ENCODE results near the gene CRTAP. TPM values are rescaled to one million over a fixed set of nuclear protein-coding genes. Genes with fewer than 3 reads are reported as not detected.
A peak's percentile ranks its signal among the peaks of the same experiment; 100 is the strongest.
"Not testable (repeated sequence)": the region's sequence is repeated elsewhere in the genome, so short reads cannot be mapped to it uniquely, and the experiment has no call there.

CRTAP gene
- total RNA-seq, 6 donors from 2014 or later, result 75.4 to 235 (median 119) TPM

DNA sequence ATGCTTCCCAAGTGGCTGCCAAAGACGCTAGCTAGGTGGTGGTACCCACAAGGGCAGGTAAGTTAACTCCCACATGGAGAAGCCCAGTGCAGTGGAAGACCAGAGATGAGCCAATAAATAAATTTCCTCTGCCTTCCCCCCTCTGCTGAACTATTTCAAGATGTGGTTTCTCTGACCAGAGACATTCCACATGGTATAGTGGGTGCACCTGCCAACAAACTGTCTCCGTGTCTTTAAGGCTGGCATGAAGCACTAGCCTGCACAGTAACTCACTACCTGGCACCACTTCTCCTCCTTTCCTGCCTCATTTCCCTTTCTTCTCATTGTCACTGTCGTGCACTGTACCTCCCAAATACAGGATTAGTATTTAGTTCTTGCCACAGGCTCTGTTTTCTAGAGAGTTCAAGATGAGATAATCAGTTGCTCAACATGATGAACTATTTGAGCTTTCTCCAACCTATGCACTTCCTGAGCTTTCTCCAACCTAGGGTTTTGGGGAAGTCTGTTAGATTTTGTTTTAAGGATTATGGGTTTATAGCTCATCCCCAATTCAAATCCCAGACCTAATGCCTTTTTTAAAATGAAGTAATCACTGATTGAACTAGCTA lies 8.4 kb upstream of the CRTAP start:
- Histone ChIP-seq H3K36me3 (no peaks in the 10 kb centered on the region), H3K4me3 (no peak overlapping the region), H3K27ac (no peak overlapping the region), H3K9me3 (no peaks in the 10 kb centered on the region), H3K4me1 (no peaks in the 10 kb centered on the region), H3K27me3 (no peaks in the 10 kb centered on the region)
- ATAC-seq (ENCODE audit: low FRiP score in 2 of 2), result no peak
- no peak for DNase-seq
- 52 to 53% methylated on average over 2 to 3 of the region's 3 CpGs for WGBS, 2 donors
- TF ChIP-seq POLR2A (IDR thresholded peaks at IDR 0.05) (no peak), EP300 (IDR thresholded peaks at IDR 0.05) (no peak), POLR2AphosphoS5 (IDR thresholded peaks at IDR 0.05) (no peak)
- TF ChIP-seq, protein P1, sequence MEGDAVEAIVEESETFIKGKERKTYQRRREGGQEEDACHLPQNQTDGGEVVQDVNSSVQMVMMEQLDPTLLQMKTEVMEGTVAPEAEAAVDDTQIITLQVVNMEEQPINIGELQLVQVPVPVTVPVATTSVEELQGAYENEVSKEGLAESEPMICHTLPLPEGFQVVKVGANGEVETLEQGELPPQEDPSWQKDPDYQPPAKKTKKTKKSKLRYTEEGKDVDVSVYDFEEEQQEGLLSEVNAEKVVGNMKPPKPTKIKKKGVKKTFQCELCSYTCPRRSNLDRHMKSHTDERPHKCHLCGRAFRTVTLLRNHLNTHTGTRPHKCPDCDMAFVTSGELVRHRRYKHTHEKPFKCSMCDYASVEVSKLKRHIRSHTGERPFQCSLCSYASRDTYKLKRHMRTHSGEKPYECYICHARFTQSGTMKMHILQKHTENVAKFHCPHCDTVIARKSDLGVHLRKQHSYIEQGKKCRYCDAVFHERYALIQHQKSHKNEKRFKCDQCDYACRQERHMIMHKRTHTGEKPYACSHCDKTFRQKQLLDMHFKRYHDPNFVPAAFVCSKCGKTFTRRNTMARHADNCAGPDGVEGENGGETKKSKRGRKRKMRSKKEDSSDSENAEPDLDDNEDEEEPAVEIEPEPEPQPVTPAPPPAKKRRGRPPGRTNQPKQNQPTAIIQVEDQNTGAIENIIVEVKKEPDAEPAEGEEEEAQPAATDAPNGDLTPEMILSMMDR (IDR thresholded peaks at IDR 0.05), result no peak

DNA sequence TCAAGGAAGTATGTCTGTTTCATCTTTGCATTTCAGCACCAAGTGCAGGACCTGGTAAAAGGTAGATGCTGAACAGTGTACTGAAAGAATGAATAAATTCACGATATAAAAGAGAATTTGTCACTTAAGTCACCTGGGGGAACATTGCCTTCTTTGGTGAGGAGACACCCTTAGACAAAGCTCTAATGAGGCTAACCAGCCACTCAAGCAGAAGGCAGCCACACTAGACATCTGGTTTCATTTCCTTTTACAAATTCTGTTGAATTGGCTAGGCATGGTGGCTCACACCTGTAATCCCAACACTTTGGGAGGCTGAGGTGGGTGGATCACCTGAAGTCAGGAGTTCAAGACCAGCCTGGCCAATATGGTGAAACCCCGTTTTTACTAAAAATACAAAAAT lies 7.0 kb upstream of the CRTAP start:
- ATAC-seq (ENCODE audit: low FRiP score in 2 of 2); H3K4me1 ChIP-seq; H3K36me3 ChIP-seq; H3K9me3 ChIP-seq; H3K4me3 ChIP-seq; DNase-seq; H3K27me3 ChIP-seq; H3K27ac ChIP-seq: not testable (repeated sequence)
- 93 to 96% methylated on average over 2 of the region's 2 CpGs for WGBS, 2 donors

DNA sequence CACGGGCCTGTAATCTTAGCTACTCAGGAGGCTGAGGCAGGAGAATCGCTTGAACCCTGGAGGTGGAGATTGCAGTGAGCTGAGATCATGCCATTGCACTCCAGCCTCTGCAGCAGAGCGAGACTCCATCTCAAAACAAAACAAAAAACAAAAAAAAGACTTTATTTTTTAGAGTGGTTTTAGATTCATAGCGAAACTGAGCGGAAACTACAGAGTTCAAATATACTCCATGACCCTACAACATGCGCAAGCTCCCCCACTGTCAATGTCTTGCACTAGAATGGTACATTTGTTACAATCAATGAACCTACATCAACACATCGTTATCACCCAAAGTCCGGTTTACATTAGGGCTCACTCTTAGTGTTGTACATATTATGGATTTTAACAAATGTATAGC lies 2.2 kb upstream of the CRTAP start:
- Histone ChIP-seq H3K4me3 (no peak overlapping the region), H3K27ac (no peak overlapping the region), H3K27me3 (no peaks in the 10 kb centered on the region), H3K36me3 (no peaks in the 10 kb centered on the region), H3K9me3 (no peaks in the 10 kb centered on the region), H3K4me1 (peaks cover 8 to 26% (median 20%) of the 10 kb centered on the region in 4 donors)
- TF ChIP-seq POLR2A (IDR thresholded peaks at IDR 0.05) (no peak), POLR2AphosphoS5 (IDR thresholded peaks at IDR 0.05) (no peak), EP300 (IDR thresholded peaks at IDR 0.05) (no peak)
- TF ChIP-seq, protein P1 (IDR thresholded peaks at IDR 0.05), result no peak
- no peak for ATAC-seq (ENCODE audit: low FRiP score in 2 of 2)
- DNase-seq, result no peak
- 85 to 91% methylated on average over 8 of the region's 8 CpGs for WGBS, 2 donors

DNA sequence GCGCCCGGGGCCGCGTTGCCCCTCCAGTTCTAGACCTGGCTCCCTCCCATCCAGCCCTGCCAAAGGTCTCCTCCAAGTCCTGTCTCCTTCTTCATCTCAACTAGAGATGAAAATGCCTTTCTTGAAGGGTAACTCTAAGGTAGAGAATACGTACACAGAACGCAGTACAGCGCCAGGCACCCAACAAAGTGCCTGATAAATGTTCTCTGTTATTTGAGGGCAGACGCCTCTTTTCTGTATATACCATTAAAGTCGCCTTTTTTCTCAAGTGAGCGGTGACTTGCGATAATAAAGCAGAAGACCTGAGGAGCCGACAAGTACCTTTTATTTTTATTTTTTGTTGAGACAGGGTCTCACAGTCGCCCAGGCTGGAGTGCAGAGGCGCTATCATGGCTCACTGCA lies 809 bp downstream of the CRTAP start:
- H3K27ac ChIP-seq, result peak overlapping the region; percentile 93 to 98 (median 94)
- H3K36me3 ChIP-seq, result peaks cover 0 to 5% (median 0%) of the 10 kb centered on the region in 4 donors
- DNase-seq (no peak), ATAC-seq (ENCODE audit: low FRiP score in 2 of 2) (no peak)
- TF ChIP-seq POLR2AphosphoS5 (IDR thresholded peaks at IDR 0.05) (no peak), EP300 (IDR thresholded peaks at IDR 0.05) (no peak), POLR2A (IDR thresholded peaks at IDR 0.05) (no peak)
- TF ChIP-seq, protein P1 (IDR thresholded peaks at IDR 0.05), result no peak
- H3K9me3 ChIP-seq, result no peaks in the 10 kb centered on the region
- 51 to 62% methylated on average over 10 to 14 of the region's 14 CpGs for WGBS, 2 donors
- H3K4me3 ChIP-seq, result peak overlapping the region; percentile 67 to 84 (median 77)
- peaks cover 8 to 31% (median 20%) of the 10 kb centered on the region in 4 donors for H3K4me1 ChIP-seq
- H3K27me3 ChIP-seq, result no peaks in the 10 kb centered on the region

DNA sequence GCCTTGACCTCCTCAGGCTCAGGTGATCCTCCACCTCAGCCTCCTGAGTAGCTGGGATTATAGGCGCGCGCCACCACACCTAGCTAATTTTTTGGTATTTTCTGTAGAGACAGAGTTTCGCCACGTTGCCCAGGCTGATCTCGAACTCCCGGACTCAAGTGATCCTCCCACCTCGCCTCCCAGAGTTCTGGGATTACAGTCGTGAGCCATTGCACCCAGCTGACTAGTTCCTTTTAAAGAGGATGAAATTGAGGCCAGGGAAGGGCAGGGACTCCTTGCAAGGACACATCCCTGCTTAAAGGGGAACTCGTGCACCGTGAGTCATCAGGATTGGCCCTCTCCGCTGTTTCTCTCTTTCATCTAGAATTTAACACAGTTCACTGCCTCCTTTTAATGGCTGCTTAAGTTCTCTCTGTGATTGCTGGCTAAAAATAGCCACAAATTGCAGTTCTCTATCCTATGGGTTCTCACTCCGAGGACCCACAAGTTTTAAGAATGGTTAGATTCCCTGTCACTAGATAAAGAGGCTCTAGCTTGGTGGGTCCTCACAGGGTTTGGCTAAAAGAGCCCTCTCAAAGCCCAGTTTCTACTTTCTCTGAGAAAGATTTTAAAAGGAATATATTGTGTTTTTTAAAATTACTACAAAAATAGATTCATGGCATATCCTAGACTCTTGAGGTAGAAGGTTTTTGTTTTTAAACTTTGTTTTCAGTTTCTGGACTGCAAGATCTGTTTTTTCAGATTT lies 1.4 kb downstream of the CRTAP start:
- Histone ChIP-seq H3K27me3 (no peaks in the 10 kb centered on the region), H3K27ac (peak overlapping the region; percentile 93 to 98 (median 94)), H3K9me3 (no peaks in the 10 kb centered on the region), H3K4me3 (peak overlapping the region in 3 of 4 donors; percentile 74 to 84 (median 80)), H3K36me3 (peaks cover 0 to 5% (median 0%) of the 10 kb centered on the region in 4 donors), H3K4me1 (peaks cover 8 to 31% (median 20%) of the 10 kb centered on the region in 4 donors)
- ATAC-seq (ENCODE audit: low FRiP score in 2 of 2) (peak; percentile 79 to 89), DNase-seq (peak in 1 of 2 donors; percentile 93)
- TF ChIP-seq EP300 (IDR thresholded peaks at IDR 0.05), result no peak
- TF ChIP-seq, protein P1 (IDR thresholded peaks at IDR 0.05), result no peak
- peak in 1 of 4 donors; percentile 11 for TF ChIP-seq POLR2A (IDR thresholded peaks at IDR 0.05)
- peak; percentile 18 to 63 for TF ChIP-seq POLR2AphosphoS5 (IDR thresholded peaks at IDR 0.05)
- WGBS, 2 donors, result 53 to 66% methylated on average over 13 of the region's 13 CpGs
